ENCODE data around the gene IL17F. TPM values are rescaled to one million over a fixed set of nuclear protein-coding genes. Genes with fewer than 3 reads are reported as not detected.

IL17F gene
- total RNA-seq, 1 donor from 2014 or later: not detected

DNA sequence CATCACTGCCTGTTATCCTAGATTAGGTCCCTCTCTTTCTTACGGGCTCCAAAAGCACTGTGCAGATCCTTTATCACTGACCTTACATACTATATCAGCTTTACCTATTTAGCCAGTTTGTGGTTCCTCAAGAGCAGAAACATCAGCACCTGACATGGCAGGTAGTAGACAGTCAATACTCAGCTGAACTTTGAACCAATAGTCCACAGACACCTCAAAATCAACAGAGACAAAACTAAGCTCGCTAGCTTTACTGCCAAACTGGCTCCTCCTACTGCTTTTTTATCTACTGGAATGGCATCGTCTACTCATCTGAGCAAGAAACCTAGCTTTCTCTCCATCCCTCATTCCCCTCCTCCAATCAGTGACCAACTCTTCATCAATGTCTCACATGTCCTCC, 52.5 kb downstream of the IL17F start:
- no peak overlapping the region for H3K4me3 Mint-ChIP-seq
- TF ChIP-seq, protein P1, sequence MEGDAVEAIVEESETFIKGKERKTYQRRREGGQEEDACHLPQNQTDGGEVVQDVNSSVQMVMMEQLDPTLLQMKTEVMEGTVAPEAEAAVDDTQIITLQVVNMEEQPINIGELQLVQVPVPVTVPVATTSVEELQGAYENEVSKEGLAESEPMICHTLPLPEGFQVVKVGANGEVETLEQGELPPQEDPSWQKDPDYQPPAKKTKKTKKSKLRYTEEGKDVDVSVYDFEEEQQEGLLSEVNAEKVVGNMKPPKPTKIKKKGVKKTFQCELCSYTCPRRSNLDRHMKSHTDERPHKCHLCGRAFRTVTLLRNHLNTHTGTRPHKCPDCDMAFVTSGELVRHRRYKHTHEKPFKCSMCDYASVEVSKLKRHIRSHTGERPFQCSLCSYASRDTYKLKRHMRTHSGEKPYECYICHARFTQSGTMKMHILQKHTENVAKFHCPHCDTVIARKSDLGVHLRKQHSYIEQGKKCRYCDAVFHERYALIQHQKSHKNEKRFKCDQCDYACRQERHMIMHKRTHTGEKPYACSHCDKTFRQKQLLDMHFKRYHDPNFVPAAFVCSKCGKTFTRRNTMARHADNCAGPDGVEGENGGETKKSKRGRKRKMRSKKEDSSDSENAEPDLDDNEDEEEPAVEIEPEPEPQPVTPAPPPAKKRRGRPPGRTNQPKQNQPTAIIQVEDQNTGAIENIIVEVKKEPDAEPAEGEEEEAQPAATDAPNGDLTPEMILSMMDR (conservative IDR thresholded peaks at IDR 0.05): no peak
- DNase-seq (ENCODE audit: extremely low spot score, unreplicated experiment): no peak
- no peaks in the 10 kb centered on the region for H3K36me3 Mint-ChIP-seq
- no peaks in the 10 kb centered on the region for H3K9me3 Mint-ChIP-seq
- H3K27me3 Mint-ChIP-seq: peaks cover 7% of the 10 kb centered on the region
- no peak overlapping the region for H3K27ac Mint-ChIP-seq
- no peaks in the 10 kb centered on the region for H3K4me1 Mint-ChIP-seq (ENCODE audit: unreplicated experiment)

DNA sequence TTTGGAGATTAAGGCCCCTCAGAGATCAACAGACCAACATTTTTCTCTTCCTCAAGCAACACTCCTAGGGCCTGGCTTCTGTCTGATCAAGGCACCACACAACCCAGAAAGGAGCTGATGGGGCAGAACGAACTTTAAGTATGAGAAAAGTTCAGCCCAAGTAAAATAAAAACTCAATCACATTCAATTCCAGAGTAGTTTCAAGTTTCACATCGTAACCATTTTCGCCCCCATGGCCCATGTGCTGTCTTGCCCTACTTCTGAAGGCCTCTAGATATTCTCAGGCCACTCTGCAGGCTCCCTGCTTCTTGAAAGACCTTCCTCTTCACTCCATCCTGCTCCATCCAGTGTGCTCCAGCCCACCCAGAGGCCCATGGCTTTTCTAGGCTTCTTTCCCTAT, 53.9 kb downstream of the IL17F start:
- no peaks in the 10 kb centered on the region for H3K4me1 Mint-ChIP-seq (ENCODE audit: unreplicated experiment)
- no peaks in the 10 kb centered on the region for H3K9me3 Mint-ChIP-seq
- TF ChIP-seq, protein P1 (conservative IDR thresholded peaks at IDR 0.05): no peak
- no peak overlapping the region for H3K27ac Mint-ChIP-seq
- no peak overlapping the region for H3K4me3 Mint-ChIP-seq
- no peaks in the 10 kb centered on the region for H3K36me3 Mint-ChIP-seq
- H3K27me3 Mint-ChIP-seq: peaks cover 16% of the 10 kb centered on the region
- no peak for DNase-seq (ENCODE audit: extremely low spot score, unreplicated experiment)

DNA sequence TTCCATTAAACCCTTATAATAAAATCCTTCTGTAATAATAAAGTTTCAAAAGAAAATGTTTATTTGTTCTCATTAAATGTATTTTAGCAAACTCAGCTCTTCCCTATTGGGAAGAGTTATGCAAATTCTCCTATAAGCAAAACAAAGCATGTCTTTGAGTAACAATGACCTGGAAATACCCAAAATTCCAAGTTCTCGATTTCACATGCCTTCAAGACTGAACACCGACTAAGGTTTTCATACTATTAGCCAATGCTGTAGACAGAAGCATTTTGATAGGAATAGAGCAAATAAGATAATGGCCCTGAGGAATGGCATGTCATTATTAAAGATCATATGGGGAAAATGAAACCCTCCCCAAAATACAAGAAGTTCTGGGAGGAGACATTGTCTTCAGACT, 54.3 kb downstream of the IL17F start:
- TF ChIP-seq, protein P1 (conservative IDR thresholded peaks at IDR 0.05): no peak
- Mint-ChIP-seq H3K9me3 (no peaks in the 10 kb centered on the region), H3K36me3 (no peaks in the 10 kb centered on the region), H3K27me3 (peaks cover 18% of the 10 kb centered on the region), H3K4me3 (no peak overlapping the region), H3K4me1 (ENCODE audit: unreplicated experiment) (no peaks in the 10 kb centered on the region), H3K27ac (no peak overlapping the region)
- no peak for DNase-seq (ENCODE audit: extremely low spot score, unreplicated experiment)

DNA sequence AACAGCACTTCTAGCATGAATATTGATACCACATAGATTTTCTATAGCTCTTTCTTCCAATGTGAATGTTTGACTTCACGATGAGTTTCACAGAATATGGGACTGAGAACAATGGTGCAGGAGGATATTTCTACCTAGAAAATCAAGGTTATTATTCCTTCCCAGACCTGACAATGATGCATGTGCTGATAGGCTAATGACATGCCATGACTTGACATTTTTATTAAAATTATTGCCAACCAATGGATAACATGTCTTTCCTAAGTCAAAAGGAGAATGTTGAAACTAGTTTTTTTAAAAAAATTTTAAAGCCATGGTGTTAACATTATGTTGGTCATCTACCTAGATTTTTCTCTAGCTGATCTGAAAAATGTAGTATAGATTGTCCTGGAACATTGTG, 57.2 kb downstream of the IL17F start:
- Mint-ChIP-seq H3K27me3 (peaks cover 35% of the 10 kb centered on the region), H3K27ac (no peak overlapping the region), H3K36me3 (no peaks in the 10 kb centered on the region), H3K4me3 (no peak overlapping the region), H3K4me1 (ENCODE audit: unreplicated experiment) (no peaks in the 10 kb centered on the region), H3K9me3 (no peaks in the 10 kb centered on the region)
- TF ChIP-seq, protein P1 (conservative IDR thresholded peaks at IDR 0.05): no peak
- no peak for DNase-seq (ENCODE audit: extremely low spot score, unreplicated experiment)

Other genes with a start within 250 kb of the IL17F start
- 0.52 and 0.75 TPM in 2 replicates for gene PKHD1, start 156.9 kb downstream of the IL17F start, total RNA-seq (ENCODE audit: low replicate concordance)
- gene IL17A, start 58.1 kb downstream of the IL17F start, total RNA-seq (ENCODE audit: low replicate concordance): 0.17 TPM in 1 of 2 replicates, not detected in the other
- 68.2 and 122 TPM in 2 replicates for gene MCM3, start 40.2 kb upstream of the IL17F start, total RNA-seq (ENCODE audit: low replicate concordance)
- 17.6 and 21.2 TPM in 2 replicates for gene PAQR8, start 117.7 kb upstream of the IL17F start, total RNA-seq (ENCODE audit: low replicate concordance)
- 23.4 and 54.9 TPM in 2 replicates for gene EFHC1, start 175.8 kb upstream of the IL17F start, total RNA-seq (ENCODE audit: low replicate concordance)

Measured in type B pancreatic cell (in vitro differentiated cells).